ENCODE results near the gene SMOC1.

The SMOC1 gene

DNA sequence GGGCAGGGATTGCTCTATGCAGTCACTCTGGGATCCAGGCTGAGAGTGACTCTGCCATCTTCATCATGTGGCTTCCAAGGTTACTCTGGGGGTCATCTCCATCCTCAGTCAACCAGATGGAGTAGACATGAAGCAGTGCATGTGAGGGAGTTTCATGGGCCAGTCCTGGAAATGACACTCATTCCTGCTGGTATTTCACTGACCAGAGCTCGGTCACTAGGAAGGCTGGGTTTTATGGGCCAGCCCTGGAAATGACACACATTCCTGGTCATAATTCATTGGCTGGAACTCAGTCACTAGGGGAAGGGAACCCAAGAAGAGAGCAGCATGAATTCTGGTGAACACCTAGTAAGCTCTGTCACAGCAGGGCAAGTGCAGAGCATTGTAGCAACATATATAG is 144.7 kb downstream of the SMOC1 start:
- TF ChIP-seq, protein P1, sequence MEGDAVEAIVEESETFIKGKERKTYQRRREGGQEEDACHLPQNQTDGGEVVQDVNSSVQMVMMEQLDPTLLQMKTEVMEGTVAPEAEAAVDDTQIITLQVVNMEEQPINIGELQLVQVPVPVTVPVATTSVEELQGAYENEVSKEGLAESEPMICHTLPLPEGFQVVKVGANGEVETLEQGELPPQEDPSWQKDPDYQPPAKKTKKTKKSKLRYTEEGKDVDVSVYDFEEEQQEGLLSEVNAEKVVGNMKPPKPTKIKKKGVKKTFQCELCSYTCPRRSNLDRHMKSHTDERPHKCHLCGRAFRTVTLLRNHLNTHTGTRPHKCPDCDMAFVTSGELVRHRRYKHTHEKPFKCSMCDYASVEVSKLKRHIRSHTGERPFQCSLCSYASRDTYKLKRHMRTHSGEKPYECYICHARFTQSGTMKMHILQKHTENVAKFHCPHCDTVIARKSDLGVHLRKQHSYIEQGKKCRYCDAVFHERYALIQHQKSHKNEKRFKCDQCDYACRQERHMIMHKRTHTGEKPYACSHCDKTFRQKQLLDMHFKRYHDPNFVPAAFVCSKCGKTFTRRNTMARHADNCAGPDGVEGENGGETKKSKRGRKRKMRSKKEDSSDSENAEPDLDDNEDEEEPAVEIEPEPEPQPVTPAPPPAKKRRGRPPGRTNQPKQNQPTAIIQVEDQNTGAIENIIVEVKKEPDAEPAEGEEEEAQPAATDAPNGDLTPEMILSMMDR (IDR thresholded peaks at IDR 0.05; ENCODE audit: insufficient read depth, low read depth, low read length, missing control alignments): no peak
- no peak for DNase-seq (ENCODE audit: low read depth)
- no peak overlapping the region for H3K4me3 ChIP-seq (ENCODE audit: low read depth, low read length)

DNA sequence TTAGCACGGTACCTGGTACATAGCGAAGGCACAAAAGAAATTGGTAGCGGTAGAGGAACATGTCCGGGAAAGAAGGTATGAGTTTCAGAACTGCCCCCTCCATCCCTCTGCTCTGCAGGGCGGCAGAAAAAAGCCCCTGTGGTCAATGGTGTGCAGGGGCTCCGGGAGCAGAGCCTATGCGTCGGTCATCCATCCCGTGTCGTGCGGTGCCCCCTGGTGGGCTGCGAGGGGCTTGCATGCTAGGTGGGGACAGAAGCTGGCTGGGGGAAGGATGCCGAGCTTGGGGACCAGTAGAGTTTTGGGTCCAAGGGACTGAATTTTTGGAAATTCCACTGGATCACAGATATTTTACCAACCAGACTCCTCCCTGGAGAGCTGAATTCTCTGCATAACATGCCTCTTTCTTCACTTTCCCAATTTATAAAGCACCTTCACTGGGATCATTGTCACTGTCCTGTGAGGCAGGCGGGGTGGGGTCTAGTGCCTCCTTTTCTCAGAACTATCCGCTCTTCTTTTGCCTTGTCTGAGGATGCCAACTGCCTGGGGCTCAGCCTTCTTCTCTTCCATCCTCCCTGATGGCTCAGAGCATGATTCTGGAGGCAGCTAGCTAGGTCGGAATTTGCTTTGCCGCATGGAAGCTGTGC is 148.7 kb downstream of the SMOC1 start:
- DNase-seq (ENCODE audit: low read depth): peak; percentile 68
- TF ChIP-seq, protein P1 (IDR thresholded peaks at IDR 0.05; ENCODE audit: insufficient read depth, low read depth, low read length, missing control alignments): peak; percentile 95
- no peak overlapping the region for H3K4me3 ChIP-seq (ENCODE audit: low read depth, low read length)

DNA sequence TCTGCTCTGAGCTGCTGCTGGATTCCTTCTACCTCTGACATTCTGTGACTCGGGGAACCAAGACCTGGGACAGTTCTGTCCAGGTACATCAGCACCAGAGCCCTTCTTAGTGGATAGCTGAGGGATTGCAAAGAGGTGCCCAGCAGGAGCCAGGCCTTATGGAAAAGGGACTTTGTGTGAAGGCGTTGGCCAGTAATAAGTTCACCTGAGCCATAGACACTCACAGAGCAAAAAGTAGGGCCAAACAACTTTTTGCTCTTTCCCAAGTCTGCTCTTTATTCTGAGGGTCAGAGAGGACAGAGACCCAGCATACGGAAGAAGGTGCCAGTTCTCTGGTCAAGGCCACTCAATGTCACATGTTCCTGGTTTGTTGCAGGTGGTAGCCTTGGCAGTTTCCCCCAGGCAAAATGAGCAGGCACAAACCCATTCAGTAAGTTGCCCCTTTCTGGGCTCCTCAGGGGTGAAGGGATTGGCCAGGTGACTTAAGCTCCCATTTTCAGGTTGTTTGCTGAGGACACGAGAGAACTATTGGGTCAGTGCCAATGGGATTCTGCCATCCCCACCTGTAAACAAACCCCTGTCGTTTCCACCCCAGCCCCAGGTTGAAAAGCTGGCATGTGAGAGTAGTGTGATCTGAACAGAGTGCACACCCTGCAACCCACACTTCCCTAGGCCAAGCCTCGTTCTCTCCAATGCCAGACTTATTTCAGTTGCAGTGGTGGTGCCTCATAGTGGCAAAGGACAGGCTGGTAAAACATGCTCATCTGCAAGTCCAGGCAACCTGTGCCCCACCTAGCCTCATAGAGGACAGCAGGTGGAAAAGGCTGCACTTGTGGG is 150.3 kb downstream of the SMOC1 start:
- TF ChIP-seq, protein P1 (IDR thresholded peaks at IDR 0.05; ENCODE audit: insufficient read depth, low read depth, low read length, missing control alignments): no peak
- DNase-seq (ENCODE audit: low read depth): no peak
- no peak overlapping the region for H3K4me3 ChIP-seq (ENCODE audit: low read depth, low read length)

DNA sequence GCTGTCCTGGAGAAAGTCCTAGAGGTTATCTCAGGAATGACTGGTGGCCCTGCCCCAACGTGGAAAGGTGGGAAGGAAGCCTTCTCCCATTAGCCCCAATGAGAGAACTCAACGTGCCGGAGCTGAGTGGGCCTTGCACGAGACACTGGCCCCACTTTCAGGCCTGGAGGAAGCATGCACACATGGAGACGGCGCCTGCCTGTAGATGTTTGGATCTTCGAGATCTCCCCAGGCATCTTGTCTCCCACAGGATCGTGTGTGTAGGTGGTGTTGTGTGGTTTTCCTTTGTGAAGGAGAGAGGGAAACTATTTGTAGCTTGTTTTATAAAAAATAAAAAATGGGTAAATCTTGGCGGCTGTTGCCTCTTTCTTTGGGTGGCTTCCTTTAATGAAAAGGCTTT is 152.8 kb downstream of the SMOC1 start:
- TF ChIP-seq, protein P1 (IDR thresholded peaks at IDR 0.05; ENCODE audit: insufficient read depth, low read depth, low read length, missing control alignments): no peak
- H3K4me3 ChIP-seq (ENCODE audit: low read depth, low read length): no peak overlapping the region
- no peak for DNase-seq (ENCODE audit: low read depth)

DNA sequence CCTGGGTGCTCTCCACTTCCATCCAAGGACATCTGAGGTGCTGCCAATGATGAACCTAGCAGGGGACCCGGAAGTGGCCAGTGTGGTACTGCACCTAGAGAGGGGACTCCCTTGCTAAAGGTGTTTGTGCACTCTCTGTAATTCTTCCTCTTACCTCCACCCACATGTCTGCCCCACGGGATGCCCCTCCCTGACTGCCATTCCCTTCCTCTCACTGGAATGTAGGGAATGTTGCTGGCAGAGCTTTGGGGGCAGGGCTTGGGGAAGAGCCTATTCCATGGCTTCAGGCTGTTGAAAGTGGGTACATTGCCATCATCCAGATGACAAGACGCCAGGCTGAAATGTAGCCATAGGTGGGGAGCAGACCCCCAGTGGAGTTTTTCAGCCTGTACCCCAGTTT is 153.2 kb downstream of the SMOC1 start:
- no peak for DNase-seq (ENCODE audit: low read depth)
- TF ChIP-seq, protein P1 (IDR thresholded peaks at IDR 0.05; ENCODE audit: insufficient read depth, low read depth, low read length, missing control alignments): no peak

DNA sequence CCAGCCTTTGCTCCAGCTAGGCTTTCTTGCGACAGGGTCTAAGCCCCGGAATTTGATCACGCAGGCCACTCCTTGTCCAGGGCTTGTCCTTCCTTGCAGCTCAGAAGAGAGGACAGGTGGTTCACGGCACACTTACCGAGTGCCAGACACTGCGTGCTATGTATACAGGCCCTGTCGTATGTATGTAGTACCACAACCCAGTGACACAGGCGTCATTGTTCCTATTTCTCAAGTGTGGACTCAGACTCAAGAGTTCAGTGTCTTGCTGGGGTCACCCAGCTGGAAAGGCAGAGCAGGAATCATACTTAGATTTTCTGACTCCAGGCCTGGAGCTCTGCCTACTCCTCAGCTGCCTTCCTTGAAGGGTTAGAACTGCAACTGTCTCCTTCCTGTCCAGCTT is 153.9 kb downstream of the SMOC1 start:
- DNase-seq (ENCODE audit: low read depth): no peak
- H3K4me3 ChIP-seq (ENCODE audit: low read depth, low read length): no peak overlapping the region
- TF ChIP-seq, protein P1 (IDR thresholded peaks at IDR 0.05; ENCODE audit: insufficient read depth, low read depth, low read length, missing control alignments): no peak

More for the DNA sequence above, 153.2 kb downstream of the SMOC1 start:
- no peak overlapping the region for H3K4me3 ChIP-seq (ENCODE audit: low read depth, low read length)

Measured in GM12865 (cell line).